Karpas-422 (cell line): Measurements from ENCODE around the gene SKI. TPM values are rescaled to one million over a fixed set of nuclear protein-coding genes. Genes with fewer than 3 reads are reported as not detected.

Experiments used
- DNase-seq: peaks from one replicate; pipeline ENCODE4 v3.0.0-alpha.2; 2015
- H2AFZ ChIP-seq: fragments of 200-600 bp; sonication (generic); 2 replicates; pipeline ENCODE4 v1.6.1; 2014; ENCODE audit warnings: antibody characterized with exemption, low read length, mixed read lengths
- H3K27ac ChIP-seq: fragments of 200-600 bp; sonication (generic); 2 replicates; pipeline ENCODE4 v1.5.1; 2014; ENCODE audit warnings: mild to moderate bottlenecking, low read length, moderate library complexity
- H3K27me3 ChIP-seq: fragments of 200-600 bp; sonication (generic); 2 replicates; pipeline ENCODE4 v1.6.1; 2014; ENCODE audit warnings: low read length, mixed read lengths
- H3K36me3 ChIP-seq: fragments of 200-600 bp; sonication (generic); 2 replicates; pipeline ENCODE4 v1.6.1; 2014; ENCODE audit warnings: low read length, mixed read lengths; ENCODE audit not compliant: insufficient read depth
- H3K4me1 ChIP-seq: fragments of 200-600 bp; sonication (generic); 2 replicates; pipeline ENCODE4 v1.6.1; 2014; ENCODE audit warnings: mild to moderate bottlenecking, low read length, mixed read lengths
- H3K4me2 ChIP-seq: fragments of 200-600 bp; sonication (generic); 2 replicates; pipeline ENCODE4 v1.6.1; 2014; ENCODE audit warnings: low read length, low read depth, mild to moderate bottlenecking; ENCODE audit not compliant: poor library complexity, severe bottlenecking
- H3K4me3 ChIP-seq: fragments of 200-600 bp; sonication (generic); 2 replicates; pipeline ENCODE4 v1.5.1; 2014; ENCODE audit warnings: mild to moderate bottlenecking, antibody characterized with exemption, low read length, mixed read lengths
- H3K79me2 ChIP-seq: fragments of 200-600 bp; sonication (generic); 2 replicates; pipeline ENCODE4 v1.6.1; 2014; ENCODE audit warnings: mild to moderate bottlenecking, low read length, mixed read lengths
- H3K9ac ChIP-seq: fragments of 200-600 bp; sonication (generic); 2 replicates; pipeline ENCODE4 v1.6.0; 2014; ENCODE audit warnings: low read length
- H3K9me2 ChIP-seq: fragments of 200-600 bp; sonication (generic), shearing (Covaris generic); replicated peaks from 2 replicates; pipeline ENCODE4 v1.6.0; 2014; ENCODE audit warnings: mild to moderate bottlenecking, low read length, moderate library complexity; ENCODE audit not compliant: insufficient read depth
- H3K9me3 ChIP-seq: fragments of 300-700, 200-600 bp; sonication (generic); 2 replicates; pipeline ENCODE4 v1.6.1; 2014; ENCODE audit warnings: low read length, mixed read lengths
- H4K20me1 ChIP-seq: fragments of 200-600 bp; sonication (generic); 2 replicates; pipeline ENCODE4 v1.6.1; 2014; ENCODE audit warnings: mild to moderate bottlenecking, antibody characterized with exemption, low read length, low read depth; ENCODE audit not compliant: insufficient read depth
- total RNA-seq: library from RNA; depleted of rRNA; stranded (reverse); fragments of >200 nt; shearing (Covaris generic); gene quantifications from 2 replicates; pipeline ENCODE4 v1.2.3, GENCODE V29; 2014; ENCODE audit warnings: low replicate concordance

SKI gene
- total RNA-seq, 1 experiment from 2014 or later: 1.7 TPM

DNA sequence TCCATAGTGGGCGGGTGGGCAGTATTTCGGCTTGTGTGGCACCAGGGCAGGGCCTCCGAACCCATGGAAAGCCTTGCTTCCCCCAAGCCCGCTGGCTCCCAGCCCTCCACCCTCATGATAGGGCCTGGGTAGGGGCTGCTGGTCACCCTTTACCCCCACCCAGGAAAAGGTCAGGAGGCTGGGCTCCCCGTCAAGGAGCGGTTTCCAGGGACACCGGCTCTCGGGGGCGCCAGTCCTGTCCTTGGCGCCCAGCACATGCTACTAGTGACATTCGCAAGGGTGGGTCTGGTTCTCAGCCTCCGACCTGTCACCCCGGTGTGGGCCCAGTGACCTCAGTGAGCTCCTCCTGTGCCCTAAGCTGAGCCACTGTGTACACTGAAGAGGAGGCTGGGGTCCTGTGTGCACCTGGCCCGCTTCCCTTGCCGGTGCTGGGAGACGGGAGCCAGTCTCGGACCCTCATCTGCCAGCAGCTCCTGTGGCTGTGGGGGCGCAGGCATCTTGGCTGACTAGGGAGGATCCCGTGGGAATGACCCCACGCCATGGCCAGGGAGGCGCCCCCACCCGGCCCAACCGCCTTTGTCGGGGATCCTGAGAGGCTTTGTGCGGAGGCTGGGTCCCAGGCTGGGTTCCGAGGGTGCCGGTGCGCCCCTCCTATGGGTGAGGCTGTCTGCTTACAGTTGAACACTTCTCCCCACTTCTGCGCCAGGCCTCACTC, 54.6 kb downstream of the SKI start:
- Histone ChIP-seq H3K9ac (no peak overlapping the region), H3K79me2 (no peaks in the 10 kb centered on the region), H4K20me1 (no peaks in the 10 kb centered on the region; the same call in 1 of the 2 replicates)

DNA sequence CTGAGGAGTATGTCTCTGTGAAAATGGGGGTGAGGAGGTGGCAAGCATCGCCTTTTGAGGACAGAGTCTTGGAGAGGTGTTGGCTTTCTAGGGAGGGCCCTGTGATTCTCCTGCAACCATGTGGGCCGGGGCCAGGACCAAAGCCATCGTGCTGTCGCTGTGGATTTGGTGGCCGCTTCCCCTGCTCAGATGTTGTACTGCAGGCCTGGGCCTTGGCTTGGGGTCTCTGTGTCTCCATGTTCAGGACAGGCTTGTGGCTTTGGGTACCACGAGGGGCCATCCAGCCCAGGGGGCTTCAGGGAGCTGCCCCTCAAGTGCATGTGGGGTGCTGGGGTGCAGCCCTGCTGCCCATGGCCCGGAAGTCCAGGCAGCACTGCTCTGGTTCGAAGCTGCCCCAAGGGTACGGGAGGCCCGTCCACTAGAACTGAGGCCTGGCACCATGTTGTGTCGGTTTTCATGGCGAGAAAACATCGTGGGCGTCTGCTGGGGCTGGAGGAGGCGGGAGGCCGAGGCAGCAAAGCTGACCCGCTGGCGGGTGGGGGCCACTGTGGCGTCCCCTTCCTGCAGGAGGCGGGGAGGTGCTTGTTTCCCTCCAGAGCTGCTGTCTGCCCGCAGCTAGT, 55.4 kb downstream of the SKI start:
- Histone ChIP-seq H3K79me2 (no peaks in the 10 kb centered on the region), H3K4me2 (no peak overlapping the region), H4K20me1 (peaks cover 4% of the 10 kb centered on the region; the same call in 1 of the 2 replicates), H3K9ac (no peak overlapping the region), H3K4me3 (no peak overlapping the region), H3K4me1 (no peaks in the 10 kb centered on the region), H3K36me3 (no peaks in the 10 kb centered on the region), H3K27me3 (no peaks in the 10 kb centered on the region), H2AFZ (no peak overlapping the region), H3K9me2 (no peaks in the 10 kb centered on the region), H3K9me3 (no peaks in the 10 kb centered on the region; the same call in 1 of the 2 replicates), H3K27ac (no peak overlapping the region)
- no peak for DNase-seq

More for the DNA sequence above, 54.6 kb downstream of the SKI start:
- H3K27ac ChIP-seq: no peak overlapping the region
- no peaks in the 10 kb centered on the region for H3K9me2 ChIP-seq
- DNase-seq: no peak
- no peak overlapping the region for H3K4me3 ChIP-seq
- no peak overlapping the region for H2AFZ ChIP-seq
- H3K4me1 ChIP-seq: no peaks in the 10 kb centered on the region
- H3K4me2 ChIP-seq: no peak overlapping the region
- H3K36me3 ChIP-seq: no peaks in the 10 kb centered on the region
- no peaks in the 10 kb centered on the region; the same call in 1 of the 2 replicates for H3K9me3 ChIP-seq
- no peaks in the 10 kb centered on the region for H3K27me3 ChIP-seq

DNA sequence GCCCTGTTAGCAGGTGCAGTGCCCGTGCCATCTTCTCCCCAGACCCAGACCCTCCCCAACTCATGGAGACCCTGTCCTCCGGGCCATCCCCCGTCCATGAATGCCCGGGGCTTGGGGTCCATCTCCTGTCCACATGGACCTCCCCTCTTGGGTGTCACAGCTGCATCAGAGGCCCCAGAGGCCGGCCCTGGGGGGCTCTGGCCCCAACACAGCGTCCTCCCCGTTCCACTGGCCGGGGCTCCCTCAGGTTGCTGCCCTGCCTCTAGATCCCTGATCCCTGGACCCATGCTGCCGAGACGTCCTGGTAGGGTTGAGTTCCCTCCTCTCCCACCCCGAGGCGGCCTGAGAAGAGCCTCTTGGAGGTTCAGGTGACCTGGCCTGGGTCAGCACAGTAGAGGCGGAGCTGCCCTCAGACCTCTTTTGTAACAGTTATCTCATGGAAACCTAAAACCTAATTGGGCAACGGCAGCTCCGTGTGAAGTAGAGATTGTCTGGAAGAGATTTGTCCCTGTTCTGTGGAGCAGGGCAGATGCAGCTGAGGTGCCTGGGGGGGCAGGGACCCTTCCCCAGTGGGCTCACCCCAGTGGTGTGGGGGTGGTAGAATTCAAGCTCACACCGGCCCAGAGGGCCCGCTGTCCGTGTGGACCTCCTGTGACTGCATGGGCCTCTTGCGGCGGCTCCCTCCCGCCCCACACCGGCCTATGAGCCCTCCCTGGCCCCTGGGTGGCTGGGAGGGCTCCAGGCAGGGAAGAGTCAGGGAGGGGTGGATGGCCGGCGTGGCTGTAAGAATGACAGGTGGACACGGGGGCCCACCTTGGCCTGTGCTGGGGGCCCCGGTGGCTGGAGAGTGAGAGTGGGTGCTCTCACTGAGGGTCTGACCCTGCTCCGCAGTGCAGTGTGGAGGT, 56.1 kb downstream of the SKI start:
- peaks cover 11% of the 10 kb centered on the region; the same call in 1 of the 2 replicates for H4K20me1 ChIP-seq
- H3K9me3 ChIP-seq: no peaks in the 10 kb centered on the region
- no peak overlapping the region for H3K4me2 ChIP-seq
- H3K9ac ChIP-seq: no peak overlapping the region
- no peak overlapping the region for H3K4me3 ChIP-seq
- H3K27me3 ChIP-seq: no peaks in the 10 kb centered on the region
- H3K27ac ChIP-seq: no peak overlapping the region
- no peak overlapping the region for H2AFZ ChIP-seq
- H3K79me2 ChIP-seq: no peaks in the 10 kb centered on the region
- no peaks in the 10 kb centered on the region for H3K4me1 ChIP-seq
- no peaks in the 10 kb centered on the region for H3K36me3 ChIP-seq
- no peak for DNase-seq
- no peaks in the 10 kb centered on the region for H3K9me2 ChIP-seq

DNA sequence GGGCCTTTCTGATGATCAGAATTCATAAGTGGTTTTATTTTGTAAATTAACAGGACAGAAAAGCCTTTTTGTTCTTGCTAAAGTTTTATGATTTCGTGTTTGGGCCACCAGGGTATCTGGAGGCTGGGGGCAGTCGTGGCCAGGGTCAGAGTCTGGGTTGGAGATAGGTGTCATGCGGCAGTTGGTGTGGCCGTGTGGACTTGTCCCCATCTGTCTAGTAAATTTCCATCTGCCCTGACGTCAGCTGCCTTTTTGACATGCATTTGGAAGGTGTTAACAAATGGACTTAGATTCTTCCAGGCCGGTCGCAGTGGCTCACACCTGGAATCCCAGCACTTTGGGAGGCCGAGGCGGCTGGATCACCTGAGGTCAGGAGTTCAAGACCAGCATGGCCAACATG, 56.8 kb downstream of the SKI start:
- Histone ChIP-seq H3K4me3 (no peak overlapping the region), H3K27me3 (no peaks in the 10 kb centered on the region), H3K4me1 (no peaks in the 10 kb centered on the region), H3K9me2 (no peaks in the 10 kb centered on the region), H3K27ac (no peak overlapping the region), H3K79me2 (no peaks in the 10 kb centered on the region), H3K4me2 (no peak overlapping the region), H3K9me3 (no peaks in the 10 kb centered on the region), H4K20me1 (peaks cover 16% of the 10 kb centered on the region; the same call in 1 of the 2 replicates), H3K9ac (no peak overlapping the region), H2AFZ (no peak overlapping the region), H3K36me3 (no peaks in the 10 kb centered on the region)
- no peak for DNase-seq

DNA sequence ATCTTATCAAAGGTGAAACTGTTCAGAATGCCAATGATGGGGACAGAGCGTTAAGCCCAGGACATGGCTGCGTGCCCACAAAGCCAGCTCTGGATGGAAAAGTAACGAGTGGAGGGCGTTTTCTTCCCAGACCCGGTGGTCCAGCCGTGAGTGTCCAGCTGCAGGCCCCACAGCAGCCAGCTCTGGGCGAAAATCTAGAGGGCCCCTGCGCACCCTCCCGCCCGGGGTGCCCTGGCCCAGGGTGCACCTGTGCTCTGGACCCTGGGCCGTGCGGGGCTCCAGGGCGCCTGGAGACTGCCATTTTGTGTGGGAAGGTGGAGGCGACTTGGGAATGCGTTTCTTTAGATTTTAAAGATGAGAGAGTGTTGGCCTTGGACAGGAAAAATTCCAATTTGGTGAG, 58.8 kb downstream of the SKI start:
- H3K79me2 ChIP-seq: no peaks in the 10 kb centered on the region
- peaks cover 36% of the 10 kb centered on the region for H4K20me1 ChIP-seq
- H3K27ac ChIP-seq: no peak overlapping the region
- peaks cover 16% of the 10 kb centered on the region for H3K4me1 ChIP-seq
- H3K4me2 ChIP-seq: no peak overlapping the region
- no peaks in the 10 kb centered on the region for H3K36me3 ChIP-seq
- H3K9ac ChIP-seq: no peak overlapping the region
- no peak for DNase-seq
- H2AFZ ChIP-seq: no peak overlapping the region
- no peaks in the 10 kb centered on the region for H3K9me3 ChIP-seq
- H3K27me3 ChIP-seq: no peaks in the 10 kb centered on the region
- no peaks in the 10 kb centered on the region for H3K9me2 ChIP-seq
- H3K4me3 ChIP-seq: no peak overlapping the region

DNA sequence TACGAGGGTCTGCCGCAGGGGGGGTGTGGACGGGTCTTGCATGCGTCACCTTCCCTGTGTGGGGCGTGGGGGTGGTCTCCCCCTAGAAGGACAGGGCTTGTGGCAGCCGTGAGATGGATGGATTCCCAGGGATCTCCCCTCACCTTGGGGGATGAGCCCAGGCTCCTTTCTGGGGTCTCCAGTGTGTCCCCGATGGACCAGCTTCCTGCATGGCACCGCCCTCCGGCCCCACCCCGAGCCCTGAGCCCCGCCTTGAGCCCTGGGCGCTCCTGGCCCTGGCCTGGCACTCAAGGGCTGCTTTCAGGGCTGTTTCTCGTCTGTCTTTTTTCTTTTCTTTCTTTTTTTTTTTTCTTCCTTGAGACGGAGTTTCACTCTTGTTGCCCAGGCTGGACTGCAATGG, 59.5 kb downstream of the SKI start:
- Histone ChIP-seq H3K9ac (no peak overlapping the region), H3K4me1 (peaks cover 18% of the 10 kb centered on the region), H3K4me3 (no peak overlapping the region), H3K4me2 (no peak overlapping the region), H3K27me3 (no peaks in the 10 kb centered on the region), H3K9me3 (no peaks in the 10 kb centered on the region), H3K79me2 (no peaks in the 10 kb centered on the region), H3K36me3 (no peaks in the 10 kb centered on the region), H3K9me2 (no peaks in the 10 kb centered on the region), H3K27ac (no peak overlapping the region), H4K20me1 (peaks cover 43% of the 10 kb centered on the region), H2AFZ (no peak overlapping the region)
- DNase-seq: no peak

DNA sequence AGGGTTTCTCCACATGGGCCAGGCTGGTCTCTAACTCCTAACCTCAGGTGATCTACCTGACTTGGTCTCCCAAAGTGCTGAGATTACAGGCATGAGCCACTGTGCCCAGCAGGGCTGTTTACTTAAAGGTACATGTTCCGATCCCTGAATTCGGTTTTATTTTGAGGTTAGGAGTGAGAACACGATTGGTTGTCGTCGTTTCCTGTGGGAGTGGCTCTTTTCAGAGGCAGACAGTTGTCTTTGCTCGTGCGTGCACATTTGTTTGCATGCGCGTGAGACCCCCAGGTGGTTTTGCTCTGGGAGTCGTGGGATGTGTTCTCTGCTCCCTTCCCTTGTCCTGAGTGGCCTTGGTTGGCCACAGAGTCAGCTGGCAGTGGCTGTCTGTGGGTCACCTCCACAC, 60.2 kb downstream of the SKI start:
- DNase-seq: no peak
- no peak overlapping the region for H2AFZ ChIP-seq
- H3K9ac ChIP-seq: no peak overlapping the region
- no peak overlapping the region for H3K4me3 ChIP-seq
- H3K27me3 ChIP-seq: no peaks in the 10 kb centered on the region
- H3K27ac ChIP-seq: no peak overlapping the region
- H3K4me2 ChIP-seq: no peak overlapping the region
- no peaks in the 10 kb centered on the region for H3K9me2 ChIP-seq
- peaks cover 49% of the 10 kb centered on the region for H4K20me1 ChIP-seq
- no peaks in the 10 kb centered on the region for H3K79me2 ChIP-seq
- peaks cover 18% of the 10 kb centered on the region for H3K4me1 ChIP-seq
- no peaks in the 10 kb centered on the region for H3K36me3 ChIP-seq
- H3K9me3 ChIP-seq: no peaks in the 10 kb centered on the region
